ENCODE measurements around the gene FAM83E.
"Not testable (repeated sequence)": the region's sequence is repeated elsewhere in the genome, so short reads cannot be mapped to it uniquely, and the experiment has no call there.

GRCh38 chr19:48657828-48658227, 43.0 kb upstream of the FAM83E start:
- TF ChIP-seq BHLHE40 (IDR thresholded peaks at IDR 0.05; ENCODE audit: borderline replicate concordance); ELF4 (IDR thresholded peaks at IDR 0.05); ZNF384 (IDR thresholded peaks at IDR 0.05); PKNOX1 (IDR thresholded peaks at IDR 0.05); SP1 (IDR thresholded peaks at IDR 0.05); CTBP1 (IDR thresholded peaks at IDR 0.05; ENCODE audit: borderline replicate concordance); FOXA1 (IDR thresholded peaks at IDR 0.05); NFRKB (IDR thresholded peaks at IDR 0.05); FOXM1 (IDR thresholded peaks at IDR 0.05; ENCODE audit: borderline replicate concordance); L3MBTL2 (conservative IDR thresholded peaks at IDR 0.05); TARDBP (IDR thresholded peaks at IDR 0.05); ARNT (IDR thresholded peaks at IDR 0.05); LEF1 (IDR thresholded peaks at IDR 0.05; ENCODE audit: borderline replicate concordance); FOXK2 (IDR thresholded peaks at IDR 0.05): not testable (repeated sequence)
